Effector CD8-positive, alpha-beta T cell (primary cell): Measurements from ENCODE around the gene RNF214.
A peak's percentile ranks its signal among the peaks of the same experiment; 100 is the strongest.
"Not testable (repeated sequence)": the region's sequence is repeated elsewhere in the genome, so short reads cannot be mapped to it uniquely, and the experiment has no call there.

Experiments used
- DNase-seq: peaks from one replicate; lab custom pipeline; 2025; lab: John Stamatoyannopoulos, UW
- total RNA-seq, 4 experiments: gene quantifications; one replicate each; lab custom pipeline; 2026; lab: John Stamatoyannopoulos, UW

The RNF214 gene
- total RNA-seq: 17.8 to 25.3 (median 23.5) reads per million in 4 experiments

- peak; percentile 56 for DNase-seq
Observed at GRCh38 chr11:117232092-117232878, at the start of gene RNF214. Gene RNF214 (plus strand): TSS chr11:117232671. CDS start chr11:117234273, 1,602 bp downstream.

GRCh38 chr11:117183178-117183577 is 49.3 kb upstream of the RNF214 start:
- DNase-seq: not testable (repeated sequence)

GRCh38 chr11:117183724-117184349 is 48.6 kb upstream of the RNF214 start:
- no peak for DNase-seq

- DNase-seq: no peak
Observed at GRCh38 chr11:117185736-117186430, 46.6 kb upstream of the RNF214 start.

DNA sequence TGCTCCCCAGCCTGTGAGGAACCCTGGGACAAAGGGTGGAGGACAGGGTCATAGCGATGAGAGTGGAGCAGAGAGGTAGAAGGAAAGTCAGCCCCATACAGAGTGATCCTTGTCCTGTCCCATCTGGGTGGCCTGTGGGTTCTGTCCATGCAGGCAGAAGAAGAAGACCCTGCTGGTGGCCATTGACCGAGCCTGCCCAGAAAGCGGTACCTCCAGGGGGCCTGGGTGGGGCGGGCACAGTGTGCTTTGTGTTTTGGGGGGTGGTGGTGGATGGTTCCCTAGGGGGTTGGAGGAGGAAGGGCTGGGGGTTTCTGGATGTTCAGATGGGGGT is 46.1 kb upstream of the RNF214 start:
- DNase-seq: no peak

GRCh38 chr11:117187007-117187406 is 45.5 kb upstream of the RNF214 start:
- no peak for DNase-seq

- no peak for DNase-seq
Observed at GRCh38 chr11:117187428-117187798, 45.1 kb upstream of the RNF214 start.

- no peak for DNase-seq
Observed at GRCh38 chr11:117187799-117188481, 44.5 kb upstream of the RNF214 start.

DNA sequence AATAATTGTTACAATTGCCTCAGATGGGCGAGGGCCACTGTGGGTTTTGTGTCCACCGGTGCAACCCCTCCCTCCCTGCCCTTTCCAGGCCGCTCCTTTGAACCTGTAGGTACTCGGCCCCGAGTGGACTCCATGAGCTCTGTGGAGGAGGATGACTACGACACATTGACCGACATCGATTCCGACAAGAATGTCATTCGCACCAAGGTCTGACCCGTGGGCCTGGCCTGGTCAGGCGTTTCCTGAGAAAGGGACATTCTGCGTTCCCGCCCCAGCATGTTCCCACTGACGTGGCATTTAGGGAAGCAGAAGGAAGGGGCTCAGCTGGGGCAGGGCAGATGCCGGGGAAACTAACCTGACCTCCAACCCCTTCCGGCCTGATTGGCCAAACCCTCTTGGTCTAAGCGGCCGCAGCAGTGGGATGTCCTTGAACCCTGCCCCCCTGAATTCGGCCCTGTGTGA is 43.8 kb upstream of the RNF214 start:
- DNase-seq: no peak

GRCh38 chr11:117189191-117189940 is 43.1 kb upstream of the RNF214 start:
- DNase-seq: no peak

DNA sequence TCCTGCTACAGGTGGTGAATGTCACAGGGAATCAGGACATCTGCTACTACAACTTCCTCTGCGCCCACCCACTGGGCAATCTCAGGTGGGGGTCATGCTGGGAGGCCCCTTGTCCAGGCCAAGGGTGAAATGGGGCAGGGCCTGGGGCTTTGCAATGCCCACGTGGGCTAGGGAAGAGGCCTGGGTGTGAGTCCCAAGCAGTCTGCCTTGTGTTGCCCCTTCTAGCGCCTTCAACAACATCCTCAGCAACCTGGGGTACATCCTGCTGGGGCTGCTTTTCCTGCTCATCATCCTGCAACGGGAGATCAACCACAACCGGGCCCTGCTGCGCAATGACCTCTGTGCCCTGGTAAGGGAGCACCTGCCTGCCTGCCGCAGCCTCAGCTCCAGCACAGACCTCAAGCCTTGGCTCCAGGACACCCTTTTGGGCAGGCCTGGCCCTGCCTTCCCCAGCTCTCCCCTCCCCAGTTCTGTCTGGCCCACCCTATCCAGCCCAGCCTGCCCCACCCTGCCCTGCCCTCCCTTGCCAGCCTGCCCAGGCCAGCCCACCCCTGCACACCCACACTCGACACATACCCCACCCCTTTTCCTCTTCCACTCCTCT is 42.4 kb upstream of the RNF214 start:
- no peak for DNase-seq

DNA sequence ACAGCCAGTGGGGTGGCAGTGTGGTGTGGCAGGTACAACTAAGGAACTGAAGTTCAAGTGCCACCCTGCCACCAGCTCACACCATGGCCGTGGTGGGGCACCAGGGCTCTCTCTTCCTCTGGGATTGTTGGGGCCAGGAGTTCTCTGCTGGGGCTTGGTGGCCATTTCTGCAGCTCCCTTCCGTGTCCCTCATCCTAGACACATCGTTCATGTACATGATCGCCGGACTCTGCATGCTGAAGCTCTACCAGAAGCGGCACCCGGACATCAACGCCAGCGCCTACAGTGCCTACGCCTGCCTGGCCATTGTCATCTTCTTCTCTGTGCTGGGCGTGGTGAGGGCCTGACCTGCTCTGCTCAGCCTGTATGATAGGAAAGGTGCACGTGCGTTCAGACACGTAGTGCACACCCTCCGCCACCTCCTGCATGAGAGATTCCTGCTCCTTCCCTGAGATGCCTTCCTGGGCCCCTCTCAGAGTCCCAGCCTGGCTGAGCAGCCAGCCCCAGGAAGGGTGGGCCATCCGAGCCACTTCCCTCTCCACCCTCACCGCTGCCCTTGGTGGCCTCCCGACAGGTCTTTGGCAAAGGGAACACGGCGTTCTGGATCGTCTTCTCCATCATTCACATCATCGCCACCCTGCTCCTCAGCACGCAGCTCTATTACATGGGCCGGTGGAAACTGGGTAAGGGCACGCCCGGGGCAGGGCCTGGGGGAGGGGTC is 40.6 kb upstream of the RNF214 start:
- DNase-seq: no peak

GRCh38 chr11:117192401-117192875 is 40.0 kb upstream of the RNF214 start:
- no peak for DNase-seq

DNA sequence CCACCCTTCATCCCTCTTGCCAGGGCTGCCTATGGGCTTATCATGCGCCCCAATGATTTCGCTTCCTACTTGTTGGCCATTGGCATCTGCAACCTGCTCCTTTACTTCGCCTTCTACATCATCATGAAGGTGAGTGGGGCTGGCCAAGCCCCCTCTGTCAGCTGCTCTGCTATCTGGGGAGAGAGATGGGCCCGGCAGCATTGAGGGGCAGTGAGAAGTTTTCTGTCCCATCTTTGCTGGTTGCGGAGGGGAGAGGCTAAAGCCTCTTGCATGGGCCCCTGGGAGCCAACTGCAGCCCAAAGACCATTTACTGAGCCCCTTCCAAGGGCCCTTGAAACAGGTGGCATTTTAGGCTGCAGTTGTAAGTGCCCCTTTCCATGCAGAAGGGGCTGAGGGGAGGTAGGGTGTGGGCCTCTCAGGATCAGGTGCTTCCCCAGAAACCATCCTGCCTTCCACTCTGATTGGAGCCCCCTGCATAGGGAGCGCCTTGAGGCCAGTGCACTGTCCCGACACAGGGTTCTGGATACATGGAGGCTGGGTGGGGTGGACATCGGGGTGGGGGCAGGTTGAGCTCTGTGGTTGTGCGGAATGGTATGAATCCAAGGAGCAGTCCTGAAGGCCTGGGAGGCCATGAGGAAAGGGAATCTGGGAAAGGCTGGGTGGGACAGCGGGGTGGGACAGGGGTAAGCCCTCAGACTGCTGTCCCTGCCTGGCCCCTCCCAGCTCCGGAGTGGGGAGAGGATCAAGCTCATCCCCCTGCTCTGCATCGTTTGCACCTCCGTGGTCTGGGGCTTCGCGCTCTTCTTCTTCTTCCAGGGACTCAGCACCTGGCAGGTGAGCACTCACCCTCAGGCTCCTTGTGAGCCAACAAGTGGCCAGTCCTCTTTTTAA is 39.1 kb upstream of the RNF214 start:
- DNase-seq: no peak

DNA sequence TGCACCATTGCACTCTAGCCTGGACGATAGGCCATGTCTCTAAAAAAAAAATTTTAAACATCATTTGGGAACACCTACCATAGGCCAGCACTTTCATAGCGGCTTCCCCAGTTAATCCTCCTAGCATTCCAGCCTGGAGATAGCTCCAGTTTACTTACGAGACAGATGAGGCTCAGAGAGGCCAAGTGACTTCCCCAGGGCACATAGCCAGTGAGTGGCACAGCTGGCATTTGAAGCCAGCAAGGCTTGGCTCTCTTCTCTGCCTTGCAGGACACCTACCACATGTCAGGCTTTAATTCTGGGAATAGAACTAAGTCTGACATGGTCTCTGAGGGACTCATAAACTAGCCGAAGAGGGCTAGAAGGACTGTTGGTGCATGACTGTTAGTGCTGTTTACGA is 38.2 kb upstream of the RNF214 start:
- DNase-seq: no peak

- no peak for DNase-seq
Observed at GRCh38 chr11:117195258-117195657, 37.2 kb upstream of the RNF214 start.

DNA sequence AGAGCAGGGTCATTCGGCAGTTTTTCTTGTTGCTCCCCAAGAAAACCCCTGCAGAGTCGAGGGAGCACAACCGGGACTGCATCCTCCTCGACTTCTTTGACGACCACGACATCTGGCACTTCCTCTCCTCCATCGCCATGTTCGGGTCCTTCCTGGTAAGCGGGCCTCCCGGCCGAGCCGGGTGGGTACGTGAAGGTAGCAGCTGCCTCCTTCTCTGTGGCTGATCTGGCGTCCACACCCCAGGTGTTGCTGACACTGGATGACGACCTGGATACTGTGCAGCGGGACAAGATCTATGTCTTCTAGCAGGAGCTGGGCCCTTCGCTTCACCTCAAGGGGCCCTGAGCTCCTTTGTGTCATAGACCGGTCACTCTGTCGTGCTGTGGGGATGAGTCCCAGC is 36.7 kb upstream of the RNF214 start:
- no peak for DNase-seq

DNA sequence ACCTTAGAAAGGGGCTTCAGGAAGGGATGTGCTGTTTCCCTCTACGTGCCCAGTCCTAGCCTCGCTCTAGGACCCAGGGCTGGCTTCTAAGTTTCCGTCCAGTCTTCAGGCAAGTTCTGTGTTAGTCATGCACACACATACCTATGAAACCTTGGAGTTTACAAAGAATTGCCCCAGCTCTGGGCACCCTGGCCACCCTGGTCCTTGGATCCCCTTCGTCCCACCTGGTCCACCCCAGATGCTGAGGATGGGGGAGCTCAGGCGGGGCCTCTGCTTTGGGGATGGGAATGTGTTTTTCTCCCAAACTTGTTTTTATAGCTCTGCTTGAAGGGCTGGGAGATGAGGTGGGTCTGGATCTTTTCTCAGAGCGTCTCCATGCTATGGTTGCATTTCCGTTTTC is 35.5 kb upstream of the RNF214 start:
- DNase-seq: no peak
